MCF 10A (cell line): ENCODE results near the gene ARHGAP28. TPM values are rescaled to one million over a fixed set of nuclear protein-coding genes. Genes with fewer than 3 reads are reported as not detected.

Experiments used
- BruUV-seq: library from RNA; stranded (reverse); fragments of 400-500 nt; replicated peaks from 2 replicates; lab custom pipeline; 2021; lab: Mats Ljungman, UMichigan
- CTCF ChIA-PET: fragments of 300-600 bp; sonication (Branson Sonifier 250); formaldehyde crosslinking; extraction: SDS; loops from one replicate; lab custom pipeline; 2021; ENCODE audit warnings: antibody characterized with exemption, inconsistent platforms; lab: Yijun Ruan, JAX
- POLR2A ChIA-PET: fragments of 300-600, 350-650 bp; sonication (Branson Sonifier 250); formaldehyde crosslinking; extraction: SDS; loops from one replicate; lab custom pipeline; 2020; ENCODE audit warnings: antibody characterized with exemption, inconsistent platforms; lab: Yijun Ruan, JAX
- DNase-seq: peaks from one replicate; pipeline ENCODE4 v3.0.0-alpha.2; 2018; ENCODE audit not compliant: unreplicated experiment
- H3K27ac Mint-ChIP-seq: one replicate; pipeline ENCODE4 v1.8.0; 2022; ENCODE audit warnings: mild to moderate bottlenecking, low read depth, mixed read lengths; ENCODE audit not compliant: unreplicated experiment
- H3K27me3 Mint-ChIP-seq: one replicate; pipeline ENCODE4 v1.8.0; 2022; ENCODE audit warnings: mixed read lengths; ENCODE audit not compliant: insufficient read depth, unreplicated experiment
- H3K36me3 Mint-ChIP-seq: one replicate; pipeline ENCODE4 v1.8.0; 2022; ENCODE audit warnings: mild to moderate bottlenecking, moderate library complexity, mixed read lengths; ENCODE audit not compliant: insufficient read depth, unreplicated experiment
- H3K4me1 Mint-ChIP-seq: one replicate; pipeline ENCODE4 v1.8.0; 2022; ENCODE audit warnings: mixed read lengths; ENCODE audit not compliant: insufficient read depth, unreplicated experiment
- H3K4me3 Mint-ChIP-seq: one replicate; pipeline ENCODE4 v1.8.0; 2022; ENCODE audit warnings: mild to moderate bottlenecking, moderate library complexity, mixed read lengths; ENCODE audit not compliant: unreplicated experiment
- H3K9me3 Mint-ChIP-seq: one replicate; pipeline ENCODE4 v1.8.0; 2022; ENCODE audit warnings: mixed read lengths; ENCODE audit not compliant: unreplicated experiment
- intact Hi-C: fragments of 100-400 bp; cut with micrococcal nuclease; formaldehyde crosslinking; loops from 2 replicates; pipeline ENCODE4 v1.14.1; 2022
- total RNA-seq: library from RNA; stranded (reverse); gene quantifications from 2 replicates; pipeline ENCODE4 v1.2.3, GENCODE V29; 2022
- TF ChIP-seq, protein P1 (sequence below): fragments of 200-600 bp; IDR thresholded peaks from one replicate; pipeline ENCODE4 v1.8.0; 2022; ENCODE audit warnings: antibody characterized with exemption, mild to moderate bottlenecking; ENCODE audit not compliant: unreplicated experiment

The ARHGAP28 gene
- total RNA-seq, 1 experiment from 2014 or later, result 3.0 TPM

- intact Hi-C loops, result loop anchor here (1.0 to 10.0 kb wide), 6 partner anchors 154 to 1281 kb away; no protein-coding TSS in a partner anchor
- peak; percentile 69 for DNase-seq
- H3K27ac Mint-ChIP-seq, result no peak overlapping the region
- H3K27me3 Mint-ChIP-seq, result no peaks in the 10 kb centered on the region
- ChIA-PET CTCF (interaction anchor here (0.5 to 4.4 kb wide), 48 partner anchors 9 to 1813 kb away, joined by 3 to 78 read pairs (median 4); no protein-coding TSS in a partner anchor), POLR2A (no interaction called here)
- BruUV-seq, result no TSS peak
- no peaks in the 10 kb centered on the region for H3K36me3 Mint-ChIP-seq
- H3K9me3 Mint-ChIP-seq, result no peaks in the 10 kb centered on the region
- peaks cover 6% of the 10 kb centered on the region for H3K4me1 Mint-ChIP-seq
- no peak overlapping the region for H3K4me3 Mint-ChIP-seq
- TF ChIP-seq, protein P1, sequence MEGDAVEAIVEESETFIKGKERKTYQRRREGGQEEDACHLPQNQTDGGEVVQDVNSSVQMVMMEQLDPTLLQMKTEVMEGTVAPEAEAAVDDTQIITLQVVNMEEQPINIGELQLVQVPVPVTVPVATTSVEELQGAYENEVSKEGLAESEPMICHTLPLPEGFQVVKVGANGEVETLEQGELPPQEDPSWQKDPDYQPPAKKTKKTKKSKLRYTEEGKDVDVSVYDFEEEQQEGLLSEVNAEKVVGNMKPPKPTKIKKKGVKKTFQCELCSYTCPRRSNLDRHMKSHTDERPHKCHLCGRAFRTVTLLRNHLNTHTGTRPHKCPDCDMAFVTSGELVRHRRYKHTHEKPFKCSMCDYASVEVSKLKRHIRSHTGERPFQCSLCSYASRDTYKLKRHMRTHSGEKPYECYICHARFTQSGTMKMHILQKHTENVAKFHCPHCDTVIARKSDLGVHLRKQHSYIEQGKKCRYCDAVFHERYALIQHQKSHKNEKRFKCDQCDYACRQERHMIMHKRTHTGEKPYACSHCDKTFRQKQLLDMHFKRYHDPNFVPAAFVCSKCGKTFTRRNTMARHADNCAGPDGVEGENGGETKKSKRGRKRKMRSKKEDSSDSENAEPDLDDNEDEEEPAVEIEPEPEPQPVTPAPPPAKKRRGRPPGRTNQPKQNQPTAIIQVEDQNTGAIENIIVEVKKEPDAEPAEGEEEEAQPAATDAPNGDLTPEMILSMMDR, result peak; percentile 81
These were observed 156.7 kb downstream of the ARHGAP28 start for GRCh38 chr18:6885992-6886796.

DNA sequence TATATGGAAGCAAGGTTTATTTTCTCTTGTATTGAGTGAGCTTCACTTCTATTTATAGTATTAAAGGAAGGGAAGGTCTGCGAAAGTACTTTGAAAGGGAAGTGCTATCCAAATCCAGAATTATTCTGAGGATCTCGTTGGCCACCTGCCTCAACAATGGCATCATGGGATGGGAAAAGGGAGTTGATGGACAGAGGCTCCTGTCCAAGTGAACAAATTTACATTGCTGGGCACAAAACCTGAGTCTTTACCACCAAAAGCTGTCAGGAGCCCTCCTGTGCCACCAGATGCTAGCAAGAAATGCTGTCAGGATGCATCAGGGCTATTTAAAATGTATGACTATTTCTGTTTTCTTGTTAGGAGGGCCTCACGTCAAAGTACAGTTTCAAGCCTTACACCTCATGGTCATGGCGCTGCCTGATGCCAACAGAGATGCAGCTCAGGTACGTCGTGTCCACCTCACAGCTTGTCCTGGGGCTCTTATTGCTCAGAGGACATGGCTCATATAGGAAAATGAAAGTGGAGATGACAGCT lies 157.3 kb downstream of the ARHGAP28 start:
- POLR2A ChIA-PET, result no interaction called here
- Mint-ChIP-seq H3K27me3 (no peaks in the 10 kb centered on the region), H3K27ac (no peak overlapping the region), H3K4me1 (no peaks in the 10 kb centered on the region), H3K4me3 (no peak overlapping the region), H3K9me3 (no peaks in the 10 kb centered on the region), H3K36me3 (no peaks in the 10 kb centered on the region)
- TF ChIP-seq, protein P1, result no peak
- CTCF ChIA-PET, result interaction anchor here (0.6 to 4.4 kb wide), 19 partner anchors 8 to 1814 kb away, joined by 3 to 78 read pairs (median 4); no protein-coding TSS in a partner anchor
- no TSS peak for BruUV-seq
- DNase-seq, result no peak
- intact Hi-C loops, result loop anchor here (1.0 to 10.0 kb wide), 6 partner anchors 155 to 1282 kb away; no protein-coding TSS in a partner anchor

DNA sequence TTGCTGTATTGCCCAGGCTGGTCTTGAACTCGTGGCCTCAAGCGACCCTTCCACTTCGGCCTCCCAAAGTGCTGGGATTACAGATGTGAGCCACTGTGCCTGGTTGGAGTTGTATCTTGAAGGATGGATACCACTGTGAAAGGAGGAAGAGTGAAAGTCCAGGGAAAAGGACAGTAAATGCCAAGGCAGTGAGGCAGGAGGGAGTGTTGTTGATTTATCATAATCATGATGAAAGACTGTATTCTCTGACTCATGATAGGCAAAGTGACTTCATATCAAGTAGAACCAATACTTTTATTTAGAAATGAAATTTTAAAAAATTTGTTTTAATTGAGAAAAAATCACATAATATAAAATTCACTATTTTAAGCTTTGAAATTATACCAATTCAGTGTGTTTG lies 162.3 kb downstream of the ARHGAP28 start:
- POLR2A ChIA-PET, result no interaction called here
- H3K27me3 Mint-ChIP-seq, result no peaks in the 10 kb centered on the region

More for the DNA sequence above, 162.3 kb downstream of the ARHGAP28 start:
- DNase-seq, result no peak
- H3K36me3 Mint-ChIP-seq, result no peaks in the 10 kb centered on the region
- no peak overlapping the region for H3K27ac Mint-ChIP-seq
- no peaks in the 10 kb centered on the region for H3K9me3 Mint-ChIP-seq
- no TSS peak for BruUV-seq
- no peaks in the 10 kb centered on the region for H3K4me1 Mint-ChIP-seq
- no peak overlapping the region for H3K4me3 Mint-ChIP-seq
- TF ChIP-seq, protein P1, result no peak
- CTCF ChIA-PET, result interaction anchor here (0.9 to 2.0 kb wide), 4 partner anchors 30 to 1023 kb away, joined by 3 to 7 read pairs (median 4); no protein-coding TSS in a partner anchor
- intact Hi-C loops, result loop anchor here (10.0 kb wide), 1 partner anchor 1437 kb away; no protein-coding TSS in a partner anchor
